IMR-90 (cell line): Measurements from ENCODE around the gene DUSP16. TPM values are rescaled to one million over a fixed set of nuclear protein-coding genes. Genes with fewer than 3 reads are reported as not detected.

ENCODE experiments used
- ATAC-seq: fragments of 200-7000 bp; cut with Tn5 transposase; 2 replicates; pipeline ENCODE4 v1.9.1; 2020; ENCODE audit warnings: low read depth, mild to moderate bottlenecking, moderate library complexity
- BruUV-seq: library from RNA; stranded (reverse); fragments of 400-500 nt; replicated peaks from 2 replicates; lab custom pipeline; 2021; lab: Mats Ljungman, UMichigan
- CTCF ChIA-PET: fragments of 300-600 bp; formaldehyde crosslinking; extraction: SDS; loops from one replicate; lab custom pipeline; 2021; ENCODE audit warnings: antibody characterized with exemption; lab: Yijun Ruan, JAX
- POLR2A ChIA-PET: fragments of 300-600 bp; sonication (Branson Sonifier 250); formaldehyde crosslinking; loops from one replicate; lab custom pipeline; 2022; ENCODE audit warnings: antibody characterized with exemption; ENCODE audit not compliant: unreplicated experiment; lab: Charles Lee
- DNase-seq: peaks from one replicate; pipeline ENCODE4 v3.0.0; 2013
- H2AFZ ChIP-seq: replicated peaks from 2 replicates; pipeline ENCODE3; 2013; ENCODE audit warnings: low read length, mild to moderate bottlenecking; ENCODE audit not compliant: poor library complexity
- H2AK5ac ChIP-seq: 2 replicates; pipeline ENCODE4 v1.6.1; 2013; ENCODE audit warnings: low read depth, low read length, inconsistent platforms
- H2AK9ac ChIP-seq: replicated peaks from 2 replicates; pipeline ENCODE3; 2013; ENCODE audit warnings: mild to moderate bottlenecking, low read depth, low read length, moderate library complexity; ENCODE audit not compliant: poor library complexity
- H2BK120ac ChIP-seq: 2 replicates; pipeline ENCODE4 v1.6.1; 2013; ENCODE audit warnings: low read depth, low read length, inconsistent platforms
- H2BK15ac ChIP-seq: 3 replicates; pipeline ENCODE4 v1.6.1; 2013; ENCODE audit warnings: low read depth, low read length, inconsistent platforms
- H2BK20ac ChIP-seq: 2 replicates; pipeline ENCODE4 v1.6.1; 2013; ENCODE audit warnings: low read depth, mild to moderate bottlenecking, inconsistent platforms, low read length, moderate library complexity
- H2BK5ac ChIP-seq: 2 replicates; pipeline ENCODE4 v1.6.1; 2013; ENCODE audit warnings: mild to moderate bottlenecking, low read depth, low read length, inconsistent platforms; ENCODE audit not compliant: poor library complexity, severe bottlenecking
- H3K14ac ChIP-seq: replicated peaks from 2 replicates; pipeline ENCODE4 v1.6.1; 2013; ENCODE audit warnings: low read depth, low read length, inconsistent platforms
- H3K18ac ChIP-seq: 2 replicates; pipeline ENCODE4 v1.6.1; 2013; ENCODE audit warnings: low read depth, low read length, control low read depth
- H3K23ac ChIP-seq: 2 replicates; pipeline ENCODE4 v1.6.1; 2013; ENCODE audit warnings: low read depth, low read length, inconsistent platforms
- H3K27ac ChIP-seq: 2 replicates; pipeline ENCODE4 v1.5.1; 2013; ENCODE audit warnings: mild to moderate bottlenecking, control low read depth, low read length; ENCODE audit not compliant: insufficient read depth
- H3K27me3 ChIP-seq: 2 replicates; pipeline ENCODE4 v1.6.1; 2013; ENCODE audit warnings: low read length; ENCODE audit not compliant: control insufficient read depth, insufficient read depth
- H3K36me3 ChIP-seq: 2 replicates; pipeline ENCODE4 v1.6.1; 2013; ENCODE audit warnings: low read length, mixed read lengths; ENCODE audit not compliant: control insufficient read depth, insufficient read depth
- H3K4ac ChIP-seq: 2 replicates; pipeline ENCODE4 v1.6.1; 2013; ENCODE audit warnings: low read depth, low read length, inconsistent platforms
- H3K4me1 ChIP-seq: 2 replicates; pipeline ENCODE4 v1.6.1; 2013; ENCODE audit warnings: low read length, mixed read lengths; ENCODE audit not compliant: control insufficient read depth, insufficient read depth
- H3K4me2 ChIP-seq: 2 replicates; pipeline ENCODE4 v1.6.1; 2013; ENCODE audit warnings: low read depth, mild to moderate bottlenecking, control low read depth, low read length, moderate library complexity
- H3K4me3 ChIP-seq: 2 replicates; pipeline ENCODE4 v1.5.1; 2013; ENCODE audit warnings: low read depth, mild to moderate bottlenecking, control low read depth, low read length, moderate library complexity; ENCODE audit not compliant: insufficient read depth
- H3K56ac ChIP-seq: 2 replicates; pipeline ENCODE4 v1.6.1; 2013; ENCODE audit warnings: low read length, inconsistent platforms; ENCODE audit not compliant: insufficient read depth; ENCODE audit errors: extremely low read depth
- H3K79me1 ChIP-seq, 2 experiments: 2 replicates each; pipeline ENCODE4 v1.6.1; 2013; ENCODE audit warnings: low read length in 2 of 2, inconsistent platforms in 1 of 2, low read depth in 1 of 2
- H3K9ac ChIP-seq: 2 replicates; pipeline ENCODE4 v1.6.1; 2013; ENCODE audit warnings: low read depth, low read length, control low read depth
- H3K9me1 ChIP-seq: 2 replicates; pipeline ENCODE4 v1.6.1; 2013; ENCODE audit warnings: low read length, inconsistent platforms; ENCODE audit not compliant: insufficient read depth
- H3K9me3 ChIP-seq: 2 replicates; pipeline ENCODE4 v1.6.1; 2013; ENCODE audit warnings: low read length; ENCODE audit not compliant: control insufficient read depth, insufficient read depth
- H4K20me1 ChIP-seq: 2 replicates; pipeline ENCODE4 v1.6.1; 2013; ENCODE audit warnings: low read length, inconsistent platforms; ENCODE audit not compliant: insufficient read depth
- H4K5ac ChIP-seq: 2 replicates; pipeline ENCODE4 v1.6.1; 2013; ENCODE audit warnings: mild to moderate bottlenecking, low read depth, low read length, control low read depth
- H4K8ac ChIP-seq, 2 experiments: 2 replicates each; pipeline ENCODE4 v1.6.1; 2013; ENCODE audit warnings: low read depth in 2 of 2, low read length in 2 of 2, control low read depth in 1 of 2, inconsistent platforms in 1 of 2
- H4K91ac ChIP-seq: 2 replicates; pipeline ENCODE4 v1.6.1; 2013; ENCODE audit warnings: low read depth, low read length, inconsistent platforms; ENCODE audit not compliant: insufficient read depth
- BHLHE40 ChIP-seq: fragments of 150-350 bp; IDR thresholded peaks from 2 replicates; pipeline ENCODE4 v1.6.1; 2016; ENCODE audit warnings: mild to moderate bottlenecking, low read depth, low read length
- CEBPB ChIP-seq: IDR thresholded peaks from 2 replicates; pipeline ENCODE4 v1.6.1; 2012; ENCODE audit warnings: low read depth, low read length, improper control_type of control experiment
- CHD1 ChIP-seq: IDR thresholded peaks from 2 replicates; pipeline ENCODE4 v1.6.1; 2012; ENCODE audit warnings: low read depth, low read length, improper control_type of control experiment
- ELK1 ChIP-seq: fragments of 150-350 bp; IDR thresholded peaks from 2 replicates; pipeline ENCODE4 v1.6.1; 2016; ENCODE audit warnings: low read depth, mild to moderate bottlenecking, low read length, moderate library complexity, borderline replicate concordance
- FOS ChIP-seq: fragments of 150-350 bp; IDR thresholded peaks from 2 replicates; pipeline ENCODE4 v1.6.1; 2016; ENCODE audit warnings: low read depth, low read length
- MAFK ChIP-seq: IDR thresholded peaks from 2 replicates; pipeline ENCODE4 v1.6.1; 2012; ENCODE audit warnings: low read depth, low read length, improper control_type of control experiment
- MAZ ChIP-seq: IDR thresholded peaks from 2 replicates; pipeline ENCODE4 v1.6.1; 2012; ENCODE audit warnings: low read depth, mild to moderate bottlenecking, low read length, improper control_type of control experiment, moderate library complexity, borderline replicate concordance
- MXI1 ChIP-seq: IDR thresholded peaks from 2 replicates; pipeline ENCODE4 v1.6.1; 2012; ENCODE audit warnings: low read depth, mild to moderate bottlenecking, low read length, moderate library complexity, borderline replicate concordance
- NFE2L2 ChIP-seq: fragments of 150-350 bp; IDR thresholded peaks from 2 replicates; pipeline ENCODE4 v1.6.1; 2016; ENCODE audit warnings: low read depth, mild to moderate bottlenecking, low read length
- POLR2A ChIP-seq: IDR thresholded peaks from 2 replicates; pipeline ENCODE4 v1.6.1; 2012; ENCODE audit warnings: mild to moderate bottlenecking, low read depth, low read length
- RAD21 ChIP-seq: IDR thresholded peaks from 2 replicates; pipeline ENCODE4 v1.6.1; 2012; ENCODE audit warnings: low read length, improper control_type of control experiment
- RCOR1 ChIP-seq: IDR thresholded peaks from 2 replicates; pipeline ENCODE4 v1.6.1; 2012; ENCODE audit warnings: mild to moderate bottlenecking, low read length, improper control_type of control experiment; ENCODE audit not compliant: insufficient replicate concordance
- RFX5 ChIP-seq: IDR thresholded peaks from 2 replicates; pipeline ENCODE4 v1.8.0; 2012; ENCODE audit warnings: low read depth, mild to moderate bottlenecking, low read length, moderate library complexity
- SMC3 ChIP-seq: fragments of 150-350 bp; IDR thresholded peaks from 2 replicates; pipeline ENCODE4 v1.6.1; 2016; ENCODE audit warnings: low read depth, mild to moderate bottlenecking, antibody characterized with exemption, low read length, moderate library complexity
- USF2 ChIP-seq: fragments of 150-350 bp; IDR thresholded peaks from 2 replicates; pipeline ENCODE4 v1.6.1; 2017; ENCODE audit warnings: mild to moderate bottlenecking, antibody characterized with exemption, low read length, low read depth
- whole genome bisulfite sequencing, 2 experiments: methylation state at CpG; one replicate each; pipeline versions ENCODE4 v1.1.5 to v1.1.7; 2013; ENCODE audit warnings: missing lambda C conversion rate in 2 of 2; ENCODE audit not compliant: insufficient read length in 1 of 2; ENCODE audit errors: extremely low coverage in 2 of 2; 5-methylcytosine and 5-hydroxymethylcytosine counted together
- dilution Hi-C: fragments of 300-500 bp; cut with HindIII; formaldehyde crosslinking; loops from one replicate; pipeline ENCODE4 v1.14.3; 2018; ENCODE audit warnings: low sequenced_read_pairs; ENCODE audit not compliant: unreplicated experiment
- in situ Hi-C: fragments of 300-500 bp; cut with MboI; formaldehyde crosslinking; loops from 3 replicates; pipeline ENCODE4 v1.14.3; 2019; ENCODE audit warnings: low sequenced_read_pairs, inconsistent platforms, mixed read lengths
- intact Hi-C: fragments of 100-400 bp; cut with micrococcal nuclease; formaldehyde crosslinking; loops from 2 replicates; pipeline ENCODE4 v1.10.0; 2022
- polyA plus RNA-seq, 3 experiments: library from polyadenylated mRNA; depleted of rRNA; stranded (reverse); fragments of >200 nt; gene quantifications; 2 replicates each; pipeline ENCODE4 v1.2.3, GENCODE V29; 2012; ENCODE audit warnings: low replicate concordance in 1 of 3
- total RNA-seq: library from RNA; depleted of rRNA; stranded (reverse); fragments of >200 nt; gene quantifications from 2 replicates; pipeline ENCODE4 v1.2.3, GENCODE V29; 2012

Gene DUSP16
- total and polyA plus RNA-seq, 2 of the 4 experiments (the other 2 are of a cell fraction): 4.7 to 10.0 TPM

- Histone ChIP-seq H2BK120ac (no peak overlapping the region), H3K4ac (no peak overlapping the region), H2AK5ac (no peak overlapping the region), H2BK5ac (no peak overlapping the region), H4K5ac (no peak overlapping the region), H3K27me3 (no peaks in the 10 kb centered on the region), H3K4me2 (no peak overlapping the region; the same call in 1 of the 2 replicates), H3K18ac (no peak overlapping the region), H2BK20ac (no peak overlapping the region), H3K4me1 (peaks cover 2% of the 10 kb centered on the region; the same call in 1 of the 2 replicates), H2BK15ac (no peak overlapping the region), H4K91ac (no peak overlapping the region), H3K4me3 (no peak overlapping the region), H3K79me1 (peaks cover 13 to 35% of the 10 kb centered on the region in 2 experiments), H3K9me3 (no peaks in the 10 kb centered on the region), H3K27ac (no peak overlapping the region), H4K8ac (no peak overlapping the region), H3K9me1 (peaks cover 2% of the 10 kb centered on the region; the same call in 1 of the 2 replicates), H3K23ac (peak overlapping the region; percentile 85), H2AK9ac (no peak overlapping the region), H3K14ac (no peak overlapping the region), H4K20me1 (peaks cover 11% of the 10 kb centered on the region; the same call in 1 of the 2 replicates), H2AFZ (no peak overlapping the region), H3K36me3 (0 out of 2 replicates have a peak, but pooled peaks cover 2% of the 10 kb centered on the region), H3K56ac (no peak overlapping the region), H3K9ac (no peak overlapping the region)
- CTCF ChIA-PET: interaction anchor here (0.6 kb wide), 1 partner anchor 113 kb away, joined by 3 read pairs; no protein-coding TSS in a partner anchor
- in situ Hi-C loops (loop anchor here (10.0 kb wide), 1 partner anchor 165 kb away; no protein-coding TSS in a partner anchor), intact Hi-C loops (loop anchor here (5.0 kb wide), 3 partner anchors 52 to 97 kb away; partner anchors contain the start of gene CREBL2), dilution Hi-C loops (no loop called here)
- ATAC-seq: no peak
- POLR2A ChIA-PET: no interaction called here
- no TSS peak for BruUV-seq
- no peak for DNase-seq
- no CpG with 5 or more reads among the region's 3 CpGs for WGBS, 2 experiments
- TF ChIP-seq MAZ (no peak), USF2 (no peak), CHD1 (no peak), ELK1 (no peak), CEBPB (no peak), RCOR1 (no peak), BHLHE40 (no peak), SMC3 (no peak), NFE2L2 (no peak), RAD21 (no peak), POLR2A (no peak), RFX5 (no peak), FOS (no peak), MAFK (no peak), MXI1 (no peak)
Observed at GRCh38 chr12:12559719-12560296, 2.9 kb downstream of the DUSP16 start.
